ENCODE measurements around the gene SHTN1. TPM values are rescaled to one million over a fixed set of nuclear protein-coding genes. Genes with fewer than 3 reads are reported as not detected.

Gene SHTN1
- total RNA-seq, 1 experiment from 2014 or later, result 67.8 TPM

DNA sequence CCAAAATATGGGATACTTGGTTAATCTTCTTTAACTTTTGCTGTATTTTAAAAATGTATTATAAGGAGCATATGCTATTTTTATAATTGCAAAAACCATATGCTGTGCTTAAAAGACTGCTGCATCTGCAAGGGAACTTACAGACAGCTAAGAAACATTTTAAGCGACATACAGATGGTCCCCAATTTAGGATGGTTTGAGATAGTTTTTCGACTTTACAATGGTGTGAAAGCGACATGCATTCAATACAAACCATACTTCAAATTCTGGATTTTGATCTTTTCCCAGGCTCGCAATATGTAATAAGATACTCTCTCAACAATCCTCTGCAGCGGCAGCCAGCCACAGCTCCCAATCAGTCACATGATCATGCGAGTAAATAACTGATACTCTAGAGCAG, 73.2 kb downstream of the SHTN1 start:
- Histone ChIP-seq H3K9me3 (ENCODE audit: control insufficient read depth, insufficient read depth, low read depth, low read length) (no peaks in the 10 kb centered on the region), H3K4me1 (ENCODE audit: control insufficient read depth, insufficient read depth, low read length) (no peaks in the 10 kb centered on the region), H3K27me3 (ENCODE audit: control insufficient read depth, insufficient read depth, low read length) (no peaks in the 10 kb centered on the region), H3K36me3 (ENCODE audit: control insufficient read depth, insufficient read depth, low read length) (peaks cover 16% of the 10 kb centered on the region), H3K27ac (ENCODE audit: low read length) (no peak overlapping the region), H3K4me3 (ENCODE audit: low read depth in 2 of 2, low read length in 2 of 2) (no peak overlapping the region)
- intact Hi-C loops (cut with micrococcal nuclease; ENCODE audit: unreplicated experiment), result no loop called here
- TF ChIP-seq POLR2AphosphoS5 (IDR thresholded peaks at IDR 0.05; ENCODE audit: low read depth, low read length) (no peak), SIN3A (IDR thresholded peaks at IDR 0.05; ENCODE audit: borderline replicate concordance, insufficient read depth, low read depth, low read length) (no peak), TCF7L2 (IDR thresholded peaks at IDR 0.05; ENCODE audit: low read depth, low read length) (no peak)
- TF ChIP-seq, protein P1, sequence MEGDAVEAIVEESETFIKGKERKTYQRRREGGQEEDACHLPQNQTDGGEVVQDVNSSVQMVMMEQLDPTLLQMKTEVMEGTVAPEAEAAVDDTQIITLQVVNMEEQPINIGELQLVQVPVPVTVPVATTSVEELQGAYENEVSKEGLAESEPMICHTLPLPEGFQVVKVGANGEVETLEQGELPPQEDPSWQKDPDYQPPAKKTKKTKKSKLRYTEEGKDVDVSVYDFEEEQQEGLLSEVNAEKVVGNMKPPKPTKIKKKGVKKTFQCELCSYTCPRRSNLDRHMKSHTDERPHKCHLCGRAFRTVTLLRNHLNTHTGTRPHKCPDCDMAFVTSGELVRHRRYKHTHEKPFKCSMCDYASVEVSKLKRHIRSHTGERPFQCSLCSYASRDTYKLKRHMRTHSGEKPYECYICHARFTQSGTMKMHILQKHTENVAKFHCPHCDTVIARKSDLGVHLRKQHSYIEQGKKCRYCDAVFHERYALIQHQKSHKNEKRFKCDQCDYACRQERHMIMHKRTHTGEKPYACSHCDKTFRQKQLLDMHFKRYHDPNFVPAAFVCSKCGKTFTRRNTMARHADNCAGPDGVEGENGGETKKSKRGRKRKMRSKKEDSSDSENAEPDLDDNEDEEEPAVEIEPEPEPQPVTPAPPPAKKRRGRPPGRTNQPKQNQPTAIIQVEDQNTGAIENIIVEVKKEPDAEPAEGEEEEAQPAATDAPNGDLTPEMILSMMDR (IDR thresholded peaks at IDR 0.05), result no peak
- TF ChIP-seq, protein P2, sequence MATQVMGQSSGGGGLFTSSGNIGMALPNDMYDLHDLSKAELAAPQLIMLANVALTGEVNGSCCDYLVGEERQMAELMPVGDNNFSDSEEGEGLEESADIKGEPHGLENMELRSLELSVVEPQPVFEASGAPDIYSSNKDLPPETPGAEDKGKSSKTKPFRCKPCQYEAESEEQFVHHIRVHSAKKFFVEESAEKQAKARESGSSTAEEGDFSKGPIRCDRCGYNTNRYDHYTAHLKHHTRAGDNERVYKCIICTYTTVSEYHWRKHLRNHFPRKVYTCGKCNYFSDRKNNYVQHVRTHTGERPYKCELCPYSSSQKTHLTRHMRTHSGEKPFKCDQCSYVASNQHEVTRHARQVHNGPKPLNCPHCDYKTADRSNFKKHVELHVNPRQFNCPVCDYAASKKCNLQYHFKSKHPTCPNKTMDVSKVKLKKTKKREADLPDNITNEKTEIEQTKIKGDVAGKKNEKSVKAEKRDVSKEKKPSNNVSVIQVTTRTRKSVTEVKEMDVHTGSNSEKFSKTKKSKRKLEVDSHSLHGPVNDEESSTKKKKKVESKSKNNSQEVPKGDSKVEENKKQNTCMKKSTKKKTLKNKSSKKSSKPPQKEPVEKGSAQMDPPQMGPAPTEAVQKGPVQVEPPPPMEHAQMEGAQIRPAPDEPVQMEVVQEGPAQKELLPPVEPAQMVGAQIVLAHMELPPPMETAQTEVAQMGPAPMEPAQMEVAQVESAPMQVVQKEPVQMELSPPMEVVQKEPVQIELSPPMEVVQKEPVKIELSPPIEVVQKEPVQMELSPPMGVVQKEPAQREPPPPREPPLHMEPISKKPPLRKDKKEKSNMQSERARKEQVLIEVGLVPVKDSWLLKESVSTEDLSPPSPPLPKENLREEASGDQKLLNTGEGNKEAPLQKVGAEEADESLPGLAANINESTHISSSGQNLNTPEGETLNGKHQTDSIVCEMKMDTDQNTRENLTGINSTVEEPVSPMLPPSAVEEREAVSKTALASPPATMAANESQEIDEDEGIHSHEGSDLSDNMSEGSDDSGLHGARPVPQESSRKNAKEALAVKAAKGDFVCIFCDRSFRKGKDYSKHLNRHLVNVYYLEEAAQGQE (IDR thresholded peaks at IDR 0.05; ENCODE audit: insufficient read depth in 1 of 2, low read depth in 2 of 2, low read length in 1 of 2), result no peak
- ChIA-PET CTCF (no interaction called here), POLR2A (no interaction called here)
- no peak for ATAC-seq
- in situ Hi-C loops (cut with HindIII; ENCODE audit: low pct_unique_long_range_greater_than_20kb, low sequenced_read_pairs), result no loop called here
- no TSS peak for BruUV-seq (replicated peaks)
- no peak for DNase-seq (ENCODE audit: low read depth, low spot score)

- POLR2A ChIA-PET, result no interaction called here
- peaks cover 34% of the 10 kb centered on the region for H3K36me3 ChIP-seq (ENCODE audit: control insufficient read depth, insufficient read depth, low read length)
- DNase-seq (ENCODE audit: low read depth, low spot score) (no peak), ATAC-seq (no peak)
- no TSS peak for BruUV-seq (replicated peaks)
- intact Hi-C loops (cut with micrococcal nuclease; ENCODE audit: unreplicated experiment), result loop anchor here (10.0 kb wide), 1 partner anchor 238 kb away; no protein-coding TSS in a partner anchor
- H3K4me1 ChIP-seq (ENCODE audit: control insufficient read depth, insufficient read depth, low read length), result no peaks in the 10 kb centered on the region
- no peaks in the 10 kb centered on the region for H3K27me3 ChIP-seq (ENCODE audit: control insufficient read depth, insufficient read depth, low read length)
- no peaks in the 10 kb centered on the region for H3K9me3 ChIP-seq (ENCODE audit: control insufficient read depth, insufficient read depth, low read depth, low read length)
- in situ Hi-C loops (cut with HindIII; ENCODE audit: low pct_unique_long_range_greater_than_20kb, low sequenced_read_pairs), result no loop called here
- CTCF ChIA-PET, result no interaction called here
- H3K27ac ChIP-seq (ENCODE audit: low read length), result no peak overlapping the region
- TF ChIP-seq SIN3A (IDR thresholded peaks at IDR 0.05; ENCODE audit: borderline replicate concordance, insufficient read depth, low read depth, low read length) (no peak), TCF7L2 (IDR thresholded peaks at IDR 0.05; ENCODE audit: low read depth, low read length) (no peak), POLR2AphosphoS5 (IDR thresholded peaks at IDR 0.05; ENCODE audit: low read depth, low read length) (no peak)
- TF ChIP-seq, protein P2 (IDR thresholded peaks at IDR 0.05; ENCODE audit: insufficient read depth in 1 of 2, low read depth in 2 of 2, low read length in 1 of 2), result no peak
- TF ChIP-seq, protein P1 (IDR thresholded peaks at IDR 0.05), result no peak
- H3K4me3 ChIP-seq (ENCODE audit: low read depth in 2 of 2, low read length in 2 of 2), result no peak overlapping the region
Measured at GRCh38 chr10:116926426-116926825, 78.6 kb downstream of the SHTN1 start.
